Liver (tissue), 2 donors: ENCODE data around the gene PANK1.

Experiments
- FOXA1 ChIP-seq: IDR thresholded peaks from 2 replicates; pipeline ENCODE4 v1.6.1; 2016; ENCODE audit warnings: antibody characterized with exemption
- TF ChIP-seq, protein P1 (sequence below): fragments of 150-350 bp; IDR thresholded peaks from 2 replicates; pipeline ENCODE4 v1.5.1; 2017; ENCODE audit warnings: improper control_type of control experiment, low read depth, low read length; ENCODE audit not compliant: missing input control
- donor health status: healthy.

DNA sequence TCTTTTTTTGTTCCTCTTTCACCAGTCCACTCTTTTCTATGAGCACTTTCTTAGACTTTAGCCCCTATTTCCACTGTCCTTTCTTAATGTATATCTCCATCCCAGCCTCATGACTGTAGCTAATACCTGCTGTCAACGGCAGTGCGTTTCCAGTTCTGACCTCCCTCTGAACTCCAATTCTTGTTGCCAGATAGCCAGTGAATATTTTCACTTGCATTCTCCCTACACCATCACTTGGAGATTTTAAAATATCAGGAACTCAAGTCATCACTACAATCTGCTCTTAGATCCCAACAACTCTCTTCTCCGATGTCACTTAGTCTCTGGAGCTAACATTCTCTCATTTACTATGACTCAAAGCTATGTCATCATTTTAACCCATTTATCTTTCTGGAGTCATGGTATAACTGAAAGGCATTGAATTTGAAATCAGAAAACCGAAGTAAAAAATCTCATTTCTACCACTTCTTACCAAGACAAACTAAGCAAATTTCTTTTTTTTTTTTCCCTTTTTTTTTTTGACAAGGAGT, 104.6 kb downstream of the PANK1 start:
- no peak for TF ChIP-seq FOXA1
- TF ChIP-seq, protein P1, sequence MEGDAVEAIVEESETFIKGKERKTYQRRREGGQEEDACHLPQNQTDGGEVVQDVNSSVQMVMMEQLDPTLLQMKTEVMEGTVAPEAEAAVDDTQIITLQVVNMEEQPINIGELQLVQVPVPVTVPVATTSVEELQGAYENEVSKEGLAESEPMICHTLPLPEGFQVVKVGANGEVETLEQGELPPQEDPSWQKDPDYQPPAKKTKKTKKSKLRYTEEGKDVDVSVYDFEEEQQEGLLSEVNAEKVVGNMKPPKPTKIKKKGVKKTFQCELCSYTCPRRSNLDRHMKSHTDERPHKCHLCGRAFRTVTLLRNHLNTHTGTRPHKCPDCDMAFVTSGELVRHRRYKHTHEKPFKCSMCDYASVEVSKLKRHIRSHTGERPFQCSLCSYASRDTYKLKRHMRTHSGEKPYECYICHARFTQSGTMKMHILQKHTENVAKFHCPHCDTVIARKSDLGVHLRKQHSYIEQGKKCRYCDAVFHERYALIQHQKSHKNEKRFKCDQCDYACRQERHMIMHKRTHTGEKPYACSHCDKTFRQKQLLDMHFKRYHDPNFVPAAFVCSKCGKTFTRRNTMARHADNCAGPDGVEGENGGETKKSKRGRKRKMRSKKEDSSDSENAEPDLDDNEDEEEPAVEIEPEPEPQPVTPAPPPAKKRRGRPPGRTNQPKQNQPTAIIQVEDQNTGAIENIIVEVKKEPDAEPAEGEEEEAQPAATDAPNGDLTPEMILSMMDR = no peak
